A549 (cell line): ENCODE measurements around the gene TBX15. TPM values are rescaled to one million over a fixed set of nuclear protein-coding genes. Genes with fewer than 3 reads are reported as not detected.

ENCODE experiments used
- ATAC-seq, 2 experiments: fragments of 200-7000 bp in 1 of 2; fragments of >200 bp in 1 of 2; cut with Nextera tagmentation in 1 of 2; cut with Tn5 transposase in 1 of 2; 3 replicates each; pipeline versions ENCODE4 v1.8.0 to v1.9.1; 2018 to 2020; ENCODE audit warnings: mild to moderate bottlenecking in 1 of 2, moderate library complexity in 1 of 2
- CTCF ChIA-PET: fragments of 300-600 bp; sonication (Branson Sonifier 250); formaldehyde crosslinking; extraction: SDS; loops from one replicate; lab custom pipeline; 2021; ENCODE audit warnings: antibody characterized with exemption, inconsistent platforms; lab: Yijun Ruan, JAX
- POLR2A ChIA-PET: fragments of 350-600 bp; formaldehyde crosslinking; extraction: SDS; loops from one replicate; lab custom pipeline; 2021; ENCODE audit warnings: antibody characterized with exemption, inconsistent platforms; lab: Yijun Ruan, JAX
- DNase-seq, 2 experiments: peaks; one replicate each; pipeline versions ENCODE4 v3.0.0 to v3.0.0-alpha.2; 2011 to 2016; ENCODE audit warnings: low read depth in 1 of 2, low spot score in 1 of 2
- FAIRE-seq: peaks from 2 replicates; lab custom pipeline; 2011; peaks lifted over from hg19 to GRCh38; lab: Jason Lieb, UNC
- H3K27ac ChIP-seq, 2 experiments: fragments of >200 bp; sonication (Bioruptor Twin); formaldehyde crosslinking; 3 replicates each; pipeline ENCODE4 v1.5.1; 2016 to 2017
- H3K4me1 ChIP-seq: fragments of >200 bp; sonication (Bioruptor Twin); formaldehyde crosslinking; 3 replicates; pipeline ENCODE4 v1.6.1; 2016
- H3K4me2 ChIP-seq: fragments of >200 bp; sonication (Bioruptor Twin); formaldehyde crosslinking; 3 replicates; pipeline ENCODE4 v1.6.1; 2016
- H3K4me3 ChIP-seq: fragments of >200 bp; sonication (Bioruptor Twin); formaldehyde crosslinking; 3 replicates; pipeline ENCODE4 v1.5.1; 2016
- H3K9me3 ChIP-seq: fragments of >200 bp; sonication (Bioruptor Twin); formaldehyde crosslinking; 3 replicates; pipeline ENCODE4 v1.6.1; 2016
- BCL3 ChIP-seq: fragments of >200 bp; sonication (Bioruptor Twin); formaldehyde crosslinking; IDR thresholded peaks from 3 replicates; pipeline ENCODE4 v1.6.1; 2016
- BHLHE40 ChIP-seq: IDR thresholded peaks from 2 replicates; pipeline ENCODE4 v1.6.1; 2012; ENCODE audit warnings: low read depth, low read length, inconsistent platforms
- CEBPB ChIP-seq, 2 experiments: fragments of >200 bp in 1 of 2; sonication (Bioruptor Twin) in 1 of 2; formaldehyde crosslinking in 1 of 2; IDR thresholded peaks; 2 replicates each; pipeline ENCODE4 v1.6.1; 2012 to 2016
- CTCF ChIP-seq: fragments of >200 bp; sonication (Bioruptor Twin); formaldehyde crosslinking; IDR thresholded peaks from 3 replicates; pipeline ENCODE4 v1.5.1; 2016
- EHMT2 ChIP-seq: fragments of 200-600 bp; sonication (generic); IDR thresholded peaks from 2 replicates; pipeline ENCODE4 v1.6.1; 2016; ENCODE audit warnings: antibody characterized with exemption, low read depth, mild to moderate bottlenecking, moderate library complexity
- ELK1 ChIP-seq: fragments of 150-350 bp; IDR thresholded peaks from 2 replicates; pipeline ENCODE4 v1.6.1; 2014; ENCODE audit warnings: low read depth, mild to moderate bottlenecking, low read length
- HDAC2 ChIP-seq: fragments of 200-600 bp; sonication (generic); IDR thresholded peaks from 2 replicates; pipeline ENCODE4 v1.6.1; 2016
- HOXA7 ChIP-seq: fragments of 250-450 bp; sonication (Bioruptor Pico); IDR thresholded peaks from 2 replicates; pipeline ENCODE4 v1.5.0; 2020; ENCODE audit warnings: mild to moderate bottlenecking, moderate library complexity
- HOXB5 ChIP-seq: fragments of 250-450 bp; sonication (Bioruptor Pico); IDR thresholded peaks from 2 replicates; pipeline ENCODE4 v1.5.0; 2020; ENCODE audit warnings: mild to moderate bottlenecking, moderate library complexity
- KDM5A ChIP-seq: fragments of 200-600 bp; sonication (generic); IDR thresholded peaks from 2 replicates; pipeline ENCODE4 v1.6.1; 2016; ENCODE audit warnings: antibody characterized with exemption, mild to moderate bottlenecking
- MAFK ChIP-seq: fragments of 450-650 bp; IDR thresholded peaks from 2 replicates; pipeline ENCODE4 v1.6.1; 2014; ENCODE audit not compliant: partially characterized antibody
- MYC ChIP-seq: IDR thresholded peaks from 2 replicates; pipeline ENCODE4 v1.6.1; 2012; ENCODE audit warnings: mild to moderate bottlenecking, inconsistent platforms, low read length, improper control_type of control experiment, borderline replicate concordance
- NR3C1 ChIP-seq: fragments of >200 bp; sonication (Bioruptor Twin); formaldehyde crosslinking; IDR thresholded peaks from 3 replicates; pipeline ENCODE4 v1.6.1; 2017
- PBX3 ChIP-seq: IDR thresholded peaks from 2 replicates; pipeline ENCODE4 v1.6.1; 2012
- PHF8 ChIP-seq: fragments of 200-600 bp; sonication (generic); IDR thresholded peaks from 2 replicates; pipeline ENCODE4 v1.6.1; 2016; ENCODE audit warnings: low read depth, mild to moderate bottlenecking, antibody characterized with exemption, moderate library complexity, borderline replicate concordance
- RCOR1 ChIP-seq: fragments of 150-350 bp; IDR thresholded peaks from 2 replicates; pipeline ENCODE4 v1.6.1; 2014; ENCODE audit warnings: antibody characterized with exemption, low read length, low read depth
- RNF2 ChIP-seq: fragments of 200-600 bp; sonication (generic); IDR thresholded peaks from 2 replicates; pipeline ENCODE4 v1.6.1; 2016; ENCODE audit warnings: low read depth, mild to moderate bottlenecking, antibody characterized with exemption, moderate library complexity, borderline replicate concordance
- SREBF2 ChIP-seq: fragments of 450-650 bp; IDR thresholded peaks from 2 replicates; pipeline ENCODE4 v1.6.1; 2014; ENCODE audit warnings: mild to moderate bottlenecking, moderate library complexity
- ZFP36 ChIP-seq: fragments of 450-650 bp; IDR thresholded peaks from 2 replicates; pipeline ENCODE4 v1.6.1; 2014; ENCODE audit warnings: borderline replicate concordance; ENCODE audit not compliant: partially characterized antibody
- ZSCAN20 ChIP-seq: fragments of 250-450 bp; sonication (Bioruptor Pico); IDR thresholded peaks from 2 replicates; pipeline ENCODE4 v1.8.0; 2022; ENCODE audit warnings: mild to moderate bottlenecking, moderate library complexity
- WGBS: methylation state at CpG from one replicate; pipeline ENCODE4 v1.1.6; 2017; ENCODE audit errors: missing lambda C conversion rate; 5-methylcytosine and 5-hydroxymethylcytosine counted together
- polyA plus RNA-seq, 4 experiments: library from polyadenylated mRNA; depleted of rRNA in 3 of 4; stranded (reverse); fragments of >200 nt; fragmentation: RNase III in 1 of 4; extraction: RNeasy Plus Mini Kit Qiagen cat#74134 plus additional on column Dnase treatment in 1 of 4; gene quantifications; 2 replicates in 3 of 4; 3 replicates in 1 of 4; pipeline ENCODE4 v1.2.3, GENCODE V29; 2011 to 2017
- TF ChIP-seq, protein P1 (sequence below): fragments of 250-450 bp; sonication (Bioruptor Pico); IDR thresholded peaks from 2 replicates; pipeline ENCODE4 v1.5.0; 2020; ENCODE audit warnings: low read depth, mild to moderate bottlenecking, moderate library complexity

TBX15 gene
- polyA plus RNA-seq, 2 of the 4 experiments (the other 2 are of a cell fraction), result 0.04 TPM; not detected in 1

DNA sequence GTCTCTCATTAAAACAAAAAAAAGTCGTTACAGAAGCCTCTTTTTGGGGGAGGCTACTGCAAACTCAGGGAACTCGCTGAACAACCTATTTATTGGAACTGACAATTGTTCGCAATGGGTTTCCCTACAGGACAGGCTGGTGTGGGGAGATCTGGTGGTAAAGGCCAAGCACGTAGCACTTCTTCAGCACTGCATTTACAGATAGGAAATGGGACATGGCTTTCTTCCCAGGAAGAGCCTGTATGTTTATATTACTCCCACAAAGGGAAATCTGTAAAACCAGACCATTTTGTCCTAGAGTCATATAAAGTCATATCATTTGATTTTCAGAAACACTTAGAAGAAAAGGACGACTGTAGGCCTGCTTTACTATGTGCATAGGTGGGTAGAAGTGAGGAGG is 38.8 kb upstream of the TBX15 start:
- no peaks in the 10 kb centered on the region for H3K4me1 ChIP-seq
- ChIA-PET CTCF (no interaction called here), POLR2A (no interaction called here)
- H3K4me3 ChIP-seq, result no peak overlapping the region
- no peak for ATAC-seq
- H3K27ac ChIP-seq, result no peak overlapping the region
- no peaks in the 10 kb centered on the region for H3K9me3 ChIP-seq
- no peak overlapping the region for H3K4me2 ChIP-seq
- no peak for DNase-seq
- 76% methylated on average over 5 of the region's 5 CpGs for WGBS
- TF ChIP-seq ELK1 (no peak), HOXA7 (no peak)
- FAIRE-seq, result no peak

DNA sequence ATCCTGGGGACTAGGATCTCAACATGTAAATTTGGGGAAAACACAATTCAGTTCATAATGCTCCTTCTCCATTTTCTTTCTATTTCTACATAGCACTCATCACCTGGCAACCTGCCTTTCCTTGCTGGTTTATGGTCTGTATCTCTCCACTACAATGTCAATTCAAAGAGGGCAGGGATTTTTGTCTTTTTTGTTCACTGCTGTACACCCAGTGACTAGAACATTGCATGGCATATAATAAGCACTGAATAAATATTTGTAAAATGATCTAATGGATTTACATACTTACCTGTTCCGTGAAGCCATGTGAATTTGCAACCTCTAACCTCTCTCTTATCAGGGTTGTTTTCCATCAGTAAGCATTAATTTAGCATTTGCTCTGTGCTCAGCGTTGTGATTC is 27.4 kb upstream of the TBX15 start:
- H3K4me3 ChIP-seq, result no peak overlapping the region
- H3K9me3 ChIP-seq, result no peaks in the 10 kb centered on the region
- no peak overlapping the region for H3K4me2 ChIP-seq
- WGBS, result 67% methylated on average over 2 of the region's 2 CpGs
- H3K4me1 ChIP-seq, result no peaks in the 10 kb centered on the region
- no peak overlapping the region for H3K27ac ChIP-seq
- CTCF ChIA-PET, result no interaction called here
- ATAC-seq, result no peak
- no peak for DNase-seq
- POLR2A ChIA-PET, result no interaction called here
- FAIRE-seq, result no peak
- TF ChIP-seq NR3C1 (no peak), HOXA7 (no peak), MAFK (no peak), BCL3 (no peak), PHF8 (no peak), BHLHE40 (no peak), KDM5A (no peak), HOXB5 (CRISPR knock-in tag) (no peak), CEBPB (IDR thresholded peaks at IDR 0.05) (no peak), CTCF (no peak), HDAC2 (no peak), RCOR1 (no peak), SREBF2 (no peak), ZSCAN20 (CRISPR knock-in tag) (no peak), MYC (no peak), PBX3 (no peak), RNF2 (no peak), EHMT2 (no peak), ZFP36 (no peak)
- TF ChIP-seq, protein P1, sequence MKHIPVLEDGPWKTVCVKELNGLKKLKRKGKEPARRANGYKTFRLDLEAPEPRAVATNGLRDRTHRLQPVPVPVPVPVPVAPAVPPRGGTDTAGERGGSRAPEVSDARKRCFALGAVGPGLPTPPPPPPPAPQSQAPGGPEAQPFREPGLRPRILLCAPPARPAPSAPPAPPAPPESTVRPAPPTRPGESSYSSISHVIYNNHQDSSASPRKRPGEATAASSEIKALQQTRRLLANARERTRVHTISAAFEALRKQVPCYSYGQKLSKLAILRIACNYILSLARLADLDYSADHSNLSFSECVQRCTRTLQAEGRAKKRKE (CRISPR knock-in tag), result no peak
- TF ChIP-seq, all 56 proteins: peak for 0
